Stimulated activated CD8-positive, alpha-beta memory T cell treated with anti-CD3 and anti-CD28 coated beads, Interleukin-4, amount 100 ng/mL, for 1 hour (primary cell): ENCODE measurements around the gene HNMT.
"Not testable (repeated sequence)": the region's sequence is repeated elsewhere in the genome, so short reads cannot be mapped to it uniquely, and the experiment has no call there.

Experiments used
- DNase-seq, 2 donors: peaks; one replicate each; pipeline ENCODE4 v3.0.0-alpha.2; 2020; ENCODE audit warnings: low read depth in 2 of 2, low spot score in 1 of 2

HNMT gene

GRCh38 chr2:137973280-137973679 lies 9.0 kb downstream of the HNMT start:
- no peak for DNase-seq

DNA sequence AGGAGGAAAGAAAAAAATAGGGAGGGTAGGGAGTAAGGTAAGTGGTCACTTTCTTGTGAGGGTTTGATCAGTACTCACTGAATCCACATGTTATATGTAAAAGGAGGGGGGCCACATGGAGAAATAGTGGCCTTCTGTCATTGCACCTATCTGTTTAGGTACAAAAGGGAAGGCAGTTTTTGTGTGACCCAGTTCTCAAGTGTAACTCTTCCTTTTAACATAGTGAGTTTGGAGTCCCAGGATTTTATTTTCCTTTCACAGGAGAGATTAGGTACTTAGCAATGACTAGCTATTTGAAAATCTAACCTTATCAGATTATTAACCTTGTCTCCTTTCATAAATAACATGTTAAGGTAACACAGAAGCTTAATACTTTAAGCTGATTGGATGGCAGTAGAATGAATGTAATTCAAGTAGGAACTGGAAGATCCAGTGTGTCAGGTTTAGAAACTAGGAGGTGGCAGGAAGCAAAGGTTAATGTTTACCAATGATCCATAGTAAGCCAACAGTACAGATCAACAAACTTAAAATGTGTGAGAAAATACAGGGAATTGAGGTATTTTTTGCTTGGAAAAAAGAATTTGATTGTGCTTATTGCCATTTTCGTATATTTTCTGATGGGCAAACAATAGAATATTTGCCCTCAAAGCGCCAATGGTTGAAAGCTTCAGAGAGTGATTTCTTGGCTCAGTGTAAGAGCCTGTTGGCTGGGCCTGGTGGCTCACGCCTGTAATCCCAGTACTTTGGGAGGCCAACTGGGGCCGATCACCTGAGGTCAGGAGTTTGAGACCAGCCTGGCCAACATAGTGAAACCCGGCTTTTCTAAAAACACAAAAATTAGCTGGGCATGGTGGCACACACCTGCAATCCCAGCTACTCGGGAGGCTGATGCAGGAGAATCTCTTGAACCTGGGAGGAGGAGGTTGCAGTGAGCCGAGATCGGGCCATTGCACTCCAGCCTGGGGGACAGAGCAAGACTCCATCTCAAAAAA lies 11.3 kb downstream of the HNMT start:
- no peak for DNase-seq

DNA sequence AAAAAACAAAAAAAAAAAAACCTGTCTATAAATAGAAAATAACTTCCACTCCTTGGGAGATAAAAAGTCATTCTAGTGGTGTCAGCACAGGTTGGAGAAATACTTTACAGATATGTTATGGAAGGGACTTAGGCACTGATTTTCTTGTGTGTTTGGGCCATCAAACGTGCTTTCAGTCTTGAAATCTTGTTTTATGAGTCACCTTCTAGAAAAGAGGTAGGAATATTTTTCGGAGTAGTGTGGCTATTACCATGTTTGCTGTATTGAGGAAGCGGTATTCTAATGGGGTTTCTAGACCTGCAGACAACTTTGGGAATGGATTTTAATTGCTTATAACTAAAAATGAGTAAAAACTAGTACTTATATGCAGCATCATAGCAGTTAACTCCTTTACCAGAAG lies 12.0 kb downstream of the HNMT start:
- no peak for DNase-seq

DNA sequence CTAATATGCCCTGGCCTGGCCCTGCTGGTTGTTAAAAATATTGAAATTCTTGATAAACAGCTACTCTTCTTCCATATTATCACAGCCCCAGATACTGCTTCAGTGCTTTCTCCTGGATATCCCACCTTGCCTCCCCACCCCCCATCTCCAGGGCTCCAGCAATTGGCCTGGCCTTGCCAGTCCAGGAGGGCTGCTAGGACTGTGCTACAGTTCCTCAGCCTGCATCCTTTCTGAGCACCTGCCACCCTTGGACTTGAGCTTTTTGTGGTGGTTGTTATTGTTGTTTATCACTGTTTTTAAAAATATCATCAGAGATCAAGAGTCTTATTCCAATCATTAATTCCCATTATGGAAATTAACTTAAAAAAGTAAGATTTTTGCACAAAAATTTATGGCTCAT lies 13.5 kb downstream of the HNMT start:
- DNase-seq, result no peak

DNA sequence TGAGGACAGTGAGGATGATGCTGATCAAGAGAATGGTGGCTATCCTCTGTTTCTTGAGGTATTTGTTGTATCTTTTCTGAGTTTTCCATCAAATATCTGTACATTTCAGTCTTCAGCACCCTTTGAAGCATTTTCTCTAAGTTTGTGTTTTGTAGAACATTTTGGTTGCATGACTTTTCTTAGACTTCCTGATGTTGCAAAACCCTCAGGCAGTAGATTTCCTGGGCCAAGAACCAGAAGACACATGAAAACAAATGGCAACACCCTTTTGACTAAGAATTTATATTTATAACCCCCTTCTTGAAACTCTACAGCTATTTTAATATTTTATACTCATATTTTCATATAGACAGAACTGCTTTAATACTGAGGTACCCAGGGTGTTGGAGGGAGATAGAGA lies 16.2 kb downstream of the HNMT start:
- no peak for DNase-seq

GRCh38 chr2:137981112-137981656 lies 16.9 kb downstream of the HNMT start:
- no peak for DNase-seq

GRCh38 chr2:137983581-137983980 lies 19.3 kb downstream of the HNMT start:
- no peak for DNase-seq

GRCh38 chr2:137986268-137986667 lies 22.0 kb downstream of the HNMT start:
- DNase-seq, result no peak

DNA sequence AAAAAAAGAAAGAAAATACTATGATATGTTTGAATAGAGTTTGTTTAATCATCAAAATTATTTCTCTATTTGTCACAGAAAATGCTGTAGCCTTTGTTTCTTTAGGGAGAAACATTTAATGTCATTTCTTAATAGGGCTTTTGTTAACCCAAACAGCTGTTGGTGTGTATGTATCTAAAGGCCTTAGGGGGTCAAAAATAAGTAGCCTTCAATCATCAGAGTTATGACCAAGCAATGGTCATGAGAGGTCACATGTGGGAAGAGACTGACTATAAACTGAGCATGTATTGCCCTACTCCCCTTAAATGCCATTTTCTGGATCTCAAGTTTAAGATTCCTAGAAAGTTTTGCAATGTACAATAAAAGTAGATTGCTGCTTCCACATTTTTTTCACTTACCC lies 22.7 kb downstream of the HNMT start:
- DNase-seq, result no peak

GRCh38 chr2:137991078-137991477 lies 26.8 kb downstream of the HNMT start:
- no peak for DNase-seq

- DNase-seq, result no peak
These were observed 27.9 kb downstream of the HNMT start for GRCh38 chr2:137992039-137992646.

DNA sequence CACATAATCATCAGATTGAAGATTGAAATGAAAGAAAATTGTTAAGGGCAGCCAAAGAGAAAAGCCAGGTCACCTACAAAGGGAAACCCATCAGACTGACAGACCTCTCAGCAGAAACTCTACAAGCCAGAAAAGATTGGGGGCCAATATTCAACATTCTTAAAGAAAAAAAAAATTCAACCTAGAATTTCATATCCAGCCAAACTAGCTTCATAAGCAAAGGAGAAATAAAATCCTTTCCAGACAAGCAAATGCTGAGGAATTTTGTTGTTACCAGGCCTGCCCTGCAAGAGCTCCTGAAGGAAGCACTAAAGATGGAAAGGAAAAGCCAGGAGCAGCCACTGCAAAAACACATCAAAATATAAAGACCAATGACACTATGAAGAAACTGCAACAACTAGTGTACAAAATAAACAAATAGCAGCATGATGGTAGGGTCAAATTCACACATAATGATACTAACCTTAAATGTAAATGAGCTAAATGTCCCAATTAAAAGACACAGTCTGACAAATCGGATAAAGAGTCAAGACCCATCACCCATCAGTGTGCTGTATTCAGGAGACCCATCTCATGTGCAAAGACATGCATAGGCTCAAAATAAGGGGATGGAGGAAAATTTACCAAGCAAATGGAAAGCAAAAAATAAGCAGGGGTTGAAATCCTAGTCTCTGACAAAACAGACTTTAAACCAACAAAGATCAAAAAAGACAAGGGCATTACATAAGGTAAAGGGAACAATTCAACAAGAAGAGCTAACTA lies 29.6 kb downstream of the HNMT start:
- not testable (repeated sequence) for DNase-seq

DNA sequence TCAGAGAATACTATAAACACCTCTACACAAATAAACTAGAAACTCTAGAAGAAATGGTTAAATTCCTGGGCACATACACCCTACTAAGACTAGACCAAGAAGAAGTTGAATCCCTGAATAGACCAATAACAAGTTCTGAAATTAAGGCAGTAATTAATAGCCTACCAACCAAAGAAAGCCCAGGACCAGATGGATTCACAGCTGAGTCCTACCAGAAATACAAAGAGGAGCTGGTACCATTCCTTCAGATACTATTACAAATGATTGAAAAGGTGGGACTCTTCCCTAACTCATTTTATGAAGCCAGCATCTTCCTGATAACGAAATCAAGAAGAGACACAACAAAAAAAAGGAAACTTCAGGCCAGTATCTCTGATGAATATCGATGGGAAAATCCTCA lies 31.1 kb downstream of the HNMT start:
- not testable (repeated sequence) for DNase-seq

- DNase-seq, result not testable (repeated sequence)
These were observed 31.9 kb downstream of the HNMT start for GRCh38 chr2:137996158-137996557.

DNA sequence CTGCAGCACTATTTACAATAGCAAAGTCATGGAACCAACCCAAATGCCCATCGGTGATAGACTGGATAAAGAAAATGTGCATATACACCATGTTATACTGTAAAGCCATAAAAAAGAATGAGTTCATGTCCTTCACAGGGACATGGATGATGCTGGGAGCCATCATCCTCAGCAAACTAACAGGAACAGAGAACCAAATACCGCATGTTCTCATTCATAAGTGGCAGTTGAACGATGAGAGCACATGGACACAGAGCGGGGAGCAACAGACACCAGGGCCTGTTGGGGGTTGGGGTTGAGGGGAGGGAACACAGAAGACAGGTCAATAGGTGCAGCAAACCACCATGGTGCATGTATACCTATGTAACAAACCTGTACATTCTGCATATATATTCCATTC lies 33.5 kb downstream of the HNMT start:
- no peak for DNase-seq

GRCh38 chr2:137998503-137998902 lies 34.2 kb downstream of the HNMT start:
- DNase-seq, result no peak

- no peak for DNase-seq
These were observed 35.0 kb downstream of the HNMT start for GRCh38 chr2:137999273-137999672.

GRCh38 chr2:138000009-138000408 lies 35.7 kb downstream of the HNMT start:
- DNase-seq, result no peak

GRCh38 chr2:138000796-138001195 lies 36.5 kb downstream of the HNMT start:
- no peak for DNase-seq

DNA sequence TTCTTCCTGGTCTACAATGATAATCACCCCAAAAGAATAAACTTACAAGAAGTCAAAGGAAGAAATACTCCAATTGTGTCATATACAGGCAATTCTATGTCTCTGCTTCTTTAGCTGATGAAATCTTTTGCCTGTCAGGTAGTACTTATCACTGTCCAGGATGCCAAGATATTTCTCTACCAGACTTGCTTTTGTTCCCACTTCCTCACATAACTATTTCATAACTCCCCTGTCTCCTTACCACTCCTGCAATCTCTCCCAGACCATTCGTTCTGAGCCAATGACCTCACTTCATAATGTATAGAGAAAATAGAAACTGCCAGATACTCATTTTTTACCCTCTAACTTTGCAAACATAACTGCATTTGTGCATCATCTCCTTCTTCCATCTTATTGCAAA lies 39.1 kb downstream of the HNMT start:
- DNase-seq, result no peak

DNA sequence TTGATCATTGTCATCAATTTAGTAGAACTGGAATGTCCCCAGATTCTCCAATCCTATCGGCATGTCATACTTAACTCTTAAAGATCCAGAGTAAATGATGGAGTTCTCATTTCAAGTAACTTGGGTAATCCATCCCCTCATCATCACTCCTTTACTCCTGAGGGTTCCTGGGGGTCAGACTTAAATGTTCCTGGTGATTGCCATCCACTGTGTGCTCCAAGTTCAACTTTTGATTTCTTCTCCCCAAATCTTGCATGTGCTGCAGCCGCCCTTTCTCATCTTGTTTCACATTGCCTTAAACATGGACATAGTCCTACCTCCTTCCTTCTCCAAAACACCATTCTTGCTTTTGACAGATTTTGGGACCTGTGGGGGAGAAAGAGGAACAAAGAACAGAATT lies 43.2 kb downstream of the HNMT start:
- no peak for DNase-seq
